Astrocyte (in vitro differentiated cells and primary cell): ENCODE data around the gene VWA5B2. TPM values are rescaled to one million over a fixed set of nuclear protein-coding genes. Genes with fewer than 3 reads are reported as not detected.

Experiments
- DNase-seq: peaks from one replicate; pipeline ENCODE4 v3.0.0-alpha.2; 2010; ENCODE audit warnings: low read depth
- FAIRE-seq: peaks from 2 replicates; lab custom pipeline; 2011; peaks lifted over from hg19 to GRCh38; lab: Jason Lieb, UNC
- H2AFZ ChIP-seq: 2 replicates; pipeline ENCODE4 v1.6.0; 2012; ENCODE audit warnings: low read depth, low read length, inconsistent platforms
- H3K27ac ChIP-seq: 2 replicates; pipeline ENCODE4 v1.5.1; 2011; ENCODE audit warnings: low read depth, low read length, inconsistent platforms
- H3K27me3 ChIP-seq: 2 replicates; pipeline ENCODE4 v1.6.0; 2011; ENCODE audit warnings: low read length, inconsistent platforms; ENCODE audit not compliant: insufficient read depth
- H3K36me3 ChIP-seq: 2 replicates; pipeline ENCODE4 v1.5.1; 2011; ENCODE audit warnings: low read length, inconsistent platforms; ENCODE audit not compliant: insufficient read depth
- H3K4me1 ChIP-seq: 2 replicates; pipeline ENCODE4 v1.5.1; 2011; ENCODE audit warnings: low read length, inconsistent platforms; ENCODE audit not compliant: insufficient read depth
- H3K4me2 ChIP-seq: 2 replicates; pipeline ENCODE4 v1.6.0; 2012; ENCODE audit warnings: low read length, inconsistent platforms
- H3K4me3 ChIP-seq: 2 replicates; pipeline ENCODE4 v1.5.1; 2011; ENCODE audit warnings: low read depth, mild to moderate bottlenecking, low read length, inconsistent platforms; ENCODE audit not compliant: insufficient read depth
- H3K79me2 ChIP-seq: 2 replicates; pipeline ENCODE4 v1.6.0; 2012; ENCODE audit warnings: mild to moderate bottlenecking, low read length, inconsistent platforms; ENCODE audit not compliant: insufficient read depth
- H3K9ac ChIP-seq: 2 replicates; pipeline ENCODE4 v1.6.0; 2012; ENCODE audit warnings: mild to moderate bottlenecking, low read length, inconsistent platforms
- H3K9me3 ChIP-seq: 2 replicates; pipeline ENCODE4 v1.5.1; 2012; ENCODE audit warnings: low read depth, mild to moderate bottlenecking, low read length, inconsistent platforms; ENCODE audit not compliant: insufficient read depth
- H4K20me1 ChIP-seq: 2 replicates; pipeline ENCODE4 v1.6.0; 2012; ENCODE audit warnings: low read length, inconsistent platforms; ENCODE audit not compliant: insufficient read depth
- H3K27ac Mint-ChIP-seq: one replicate; pipeline ENCODE4 v1.8.0; 2021; ENCODE audit warnings: mild to moderate bottlenecking, mixed read lengths; ENCODE audit not compliant: unreplicated experiment
- H3K27me3 Mint-ChIP-seq: one replicate; pipeline ENCODE4 v1.8.0; 2021; ENCODE audit warnings: low read depth, mixed read lengths; ENCODE audit not compliant: unreplicated experiment
- H3K36me3 Mint-ChIP-seq: one replicate; pipeline ENCODE4 v1.8.0; 2021; ENCODE audit warnings: low read depth, mixed read lengths; ENCODE audit not compliant: unreplicated experiment
- H3K4me1 Mint-ChIP-seq: one replicate; pipeline ENCODE4 v1.8.0; 2021; ENCODE audit warnings: low read depth, mixed read lengths; ENCODE audit not compliant: unreplicated experiment
- H3K4me3 Mint-ChIP-seq: one replicate; pipeline ENCODE4 v1.8.0; 2021; ENCODE audit warnings: mild to moderate bottlenecking, moderate library complexity, mixed read lengths; ENCODE audit not compliant: unreplicated experiment
- H3K9me3 Mint-ChIP-seq: one replicate; pipeline ENCODE4 v1.8.0; 2021; ENCODE audit warnings: mild to moderate bottlenecking, mixed read lengths; ENCODE audit not compliant: unreplicated experiment
- CTCF ChIP-seq: IDR thresholded peaks from 2 replicates; pipeline ENCODE4 v1.5.1; 2011; ENCODE audit warnings: low read depth, mild to moderate bottlenecking, inconsistent platforms, low read length, moderate library complexity; ENCODE audit not compliant: insufficient read depth
- EZH2 ChIP-seq: IDR thresholded peaks from 2 replicates; pipeline ENCODE4 v1.6.1; 2012; ENCODE audit warnings: mild to moderate bottlenecking, low read length, inconsistent platforms; ENCODE audit not compliant: insufficient read depth
- total RNA-seq: library from RNA; stranded (reverse); gene quantifications from 2 replicates; pipeline ENCODE4 v1.2.1, GENCODE V29; 2021

VWA5B2 gene
- total RNA-seq, 1 donor from 2014 or later, result 0.23 TPM

GRCh38 chr3:184240384-184241140 lies 11.2 kb downstream of the VWA5B2 start:
- H3K4me1 Mint-ChIP-seq, result no peaks in the 10 kb centered on the region
- H3K4me2 ChIP-seq, result no peak overlapping the region
- TF ChIP-seq EZH2, result no peak
- no peak overlapping the region for H3K4me3 ChIP-seq
- H3K9me3 ChIP-seq, result no peaks in the 10 kb centered on the region
- FAIRE-seq, result no peak
- H3K79me2 ChIP-seq, result no peaks in the 10 kb centered on the region
- H3K27me3 ChIP-seq, result peaks cover 4% of the 10 kb centered on the region
- H3K9ac ChIP-seq, result no peak overlapping the region
- H3K27ac Mint-ChIP-seq, result no peak overlapping the region
- H3K9me3 Mint-ChIP-seq, result no peaks in the 10 kb centered on the region
- no peaks in the 10 kb centered on the region for H3K36me3 Mint-ChIP-seq
- H3K27me3 Mint-ChIP-seq, result peaks cover 35% of the 10 kb centered on the region
- peaks cover 2% of the 10 kb centered on the region for H3K36me3 ChIP-seq
- no peak overlapping the region for H2AFZ ChIP-seq
- H3K27ac ChIP-seq, result no peak overlapping the region
- peaks cover 40% of the 10 kb centered on the region for H4K20me1 ChIP-seq
- no peaks in the 10 kb centered on the region for H3K4me1 ChIP-seq
- DNase-seq, result no peak
- no peak overlapping the region for H3K4me3 Mint-ChIP-seq

- Mint-ChIP-seq H3K9me3 (no peaks in the 10 kb centered on the region), H3K27me3 (peaks cover 30% of the 10 kb centered on the region), H3K27ac (no peak overlapping the region), H3K4me1 (no peaks in the 10 kb centered on the region), H3K36me3 (no peaks in the 10 kb centered on the region), H3K4me3 (no peak overlapping the region)
- no peak overlapping the region for H2AFZ ChIP-seq
- peaks cover 4% of the 10 kb centered on the region for H3K27me3 ChIP-seq
- H3K36me3 ChIP-seq, result peaks cover 2% of the 10 kb centered on the region
- H3K4me2 ChIP-seq, result no peak overlapping the region
- H3K4me1 ChIP-seq, result no peaks in the 10 kb centered on the region
- H4K20me1 ChIP-seq, result peaks cover 45% of the 10 kb centered on the region
- no peaks in the 10 kb centered on the region for H3K79me2 ChIP-seq
- FAIRE-seq (no peak), DNase-seq (no peak)
- TF ChIP-seq EZH2, result no peak
- TF ChIP-seq CTCF, result no peak
- H3K9me3 ChIP-seq, result no peaks in the 10 kb centered on the region
- H3K9ac ChIP-seq, result no peak overlapping the region
- H3K27ac ChIP-seq, result no peak overlapping the region
- H3K4me3 ChIP-seq, result no peak overlapping the region
These were observed 11.7 kb downstream of the VWA5B2 start for GRCh38 chr3:184241141-184241446.

- TF ChIP-seq CTCF (peak; percentile 25), EZH2 (no peak)
- no peak overlapping the region for H3K4me2 ChIP-seq
- H3K4me3 ChIP-seq, result no peak overlapping the region
- no peaks in the 10 kb centered on the region for H3K79me2 ChIP-seq
- no peaks in the 10 kb centered on the region for H3K4me1 ChIP-seq
- Mint-ChIP-seq H3K36me3 (no peaks in the 10 kb centered on the region), H3K9me3 (no peaks in the 10 kb centered on the region), H3K27ac (no peak overlapping the region), H3K4me1 (no peaks in the 10 kb centered on the region), H3K4me3 (no peak overlapping the region), H3K27me3 (peaks cover 30% of the 10 kb centered on the region)
- H2AFZ ChIP-seq, result no peak overlapping the region
- H3K27ac ChIP-seq, result no peak overlapping the region
- H3K9me3 ChIP-seq, result no peaks in the 10 kb centered on the region
- no peak for FAIRE-seq
- peaks cover 4% of the 10 kb centered on the region for H3K27me3 ChIP-seq
- no peak for DNase-seq
- no peak overlapping the region for H3K9ac ChIP-seq
- peaks cover 47% of the 10 kb centered on the region for H4K20me1 ChIP-seq
- peaks cover 2% of the 10 kb centered on the region for H3K36me3 ChIP-seq
These were observed 12.3 kb downstream of the VWA5B2 start for GRCh38 chr3:184241447-184242296.
